Choroid plexus epithelial cell (primary cell): ENCODE data around the gene THBS2.

ENCODE experiments used
- DNase-seq: peaks from one replicate; pipeline ENCODE4 v3.0.0-alpha.2; 2010; ENCODE audit warnings: low read depth
- H3K4me3 ChIP-seq: 2 replicates; pipeline ENCODE4 v1.5.1; 2011; ENCODE audit warnings: low read depth, mild to moderate bottlenecking, control low read depth, low read length, moderate library complexity
- TF ChIP-seq, protein P1 (sequence below): conservative IDR thresholded peaks from 2 replicates; pipeline ENCODE4 v1.5.1; 2011; ENCODE audit warnings: low read depth, mild to moderate bottlenecking, control low read depth, inconsistent platforms, low read length, moderate library complexity

THBS2 gene

GRCh38 chr6:169243661-169244060 is 10.0 kb downstream of the THBS2 start:
- TF ChIP-seq, protein P1, sequence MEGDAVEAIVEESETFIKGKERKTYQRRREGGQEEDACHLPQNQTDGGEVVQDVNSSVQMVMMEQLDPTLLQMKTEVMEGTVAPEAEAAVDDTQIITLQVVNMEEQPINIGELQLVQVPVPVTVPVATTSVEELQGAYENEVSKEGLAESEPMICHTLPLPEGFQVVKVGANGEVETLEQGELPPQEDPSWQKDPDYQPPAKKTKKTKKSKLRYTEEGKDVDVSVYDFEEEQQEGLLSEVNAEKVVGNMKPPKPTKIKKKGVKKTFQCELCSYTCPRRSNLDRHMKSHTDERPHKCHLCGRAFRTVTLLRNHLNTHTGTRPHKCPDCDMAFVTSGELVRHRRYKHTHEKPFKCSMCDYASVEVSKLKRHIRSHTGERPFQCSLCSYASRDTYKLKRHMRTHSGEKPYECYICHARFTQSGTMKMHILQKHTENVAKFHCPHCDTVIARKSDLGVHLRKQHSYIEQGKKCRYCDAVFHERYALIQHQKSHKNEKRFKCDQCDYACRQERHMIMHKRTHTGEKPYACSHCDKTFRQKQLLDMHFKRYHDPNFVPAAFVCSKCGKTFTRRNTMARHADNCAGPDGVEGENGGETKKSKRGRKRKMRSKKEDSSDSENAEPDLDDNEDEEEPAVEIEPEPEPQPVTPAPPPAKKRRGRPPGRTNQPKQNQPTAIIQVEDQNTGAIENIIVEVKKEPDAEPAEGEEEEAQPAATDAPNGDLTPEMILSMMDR = no peak
- no peak for DNase-seq
- no peak overlapping the region for H3K4me3 ChIP-seq

DNA sequence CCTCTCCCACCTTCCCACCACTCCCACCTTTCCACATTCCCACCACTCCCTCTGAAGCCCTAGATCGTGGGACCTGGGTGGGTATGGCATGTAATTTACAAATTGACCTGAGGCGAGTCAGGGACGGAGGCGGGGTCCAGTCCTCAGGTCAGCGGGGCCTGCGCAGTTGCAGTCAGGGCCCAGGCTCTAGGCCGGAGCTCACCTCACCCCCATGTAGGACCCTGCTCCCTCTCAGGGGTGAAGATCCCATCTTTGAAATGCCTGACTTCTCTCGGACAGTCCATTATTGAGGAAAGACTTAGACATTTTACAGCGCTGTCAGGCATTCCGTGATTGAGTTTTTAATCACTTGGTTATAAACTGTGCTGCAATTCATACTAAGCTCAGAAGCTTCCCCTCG is 10.5 kb downstream of the THBS2 start:
- no peak overlapping the region for H3K4me3 ChIP-seq
- TF ChIP-seq, protein P1 = no peak
- no peak for DNase-seq

DNA sequence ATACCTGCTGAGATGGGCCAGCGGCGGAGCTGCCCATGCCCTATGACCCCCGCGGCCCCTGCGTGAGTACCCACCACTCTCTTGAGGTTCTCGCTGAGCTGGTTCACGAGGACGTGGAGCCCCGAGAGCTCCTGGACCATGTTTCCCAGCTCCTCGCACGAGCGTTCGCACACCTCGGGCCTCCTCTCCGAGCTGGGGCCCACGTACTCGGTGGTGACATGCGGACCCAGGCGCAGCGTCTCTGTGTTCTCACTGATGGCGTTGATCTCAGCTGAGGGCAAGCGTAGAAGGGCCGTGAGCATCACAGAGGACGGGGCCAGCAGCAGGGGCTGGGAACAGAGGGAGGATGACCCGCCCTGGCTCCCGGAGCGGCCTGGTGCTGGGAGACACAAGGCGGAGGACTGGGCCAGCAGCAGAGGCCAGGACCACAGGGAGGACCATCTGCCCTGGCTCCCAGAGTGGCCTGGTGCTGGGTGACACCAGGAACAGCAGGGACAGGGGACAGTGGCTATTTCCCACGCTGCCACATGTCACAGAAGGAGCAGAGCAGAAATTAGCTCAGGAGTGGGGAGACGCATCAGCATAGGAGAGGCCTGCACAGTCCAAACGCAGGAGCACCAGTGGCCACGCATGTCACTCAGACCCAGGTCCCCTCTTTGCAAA is 11.8 kb downstream of the THBS2 start:
- TF ChIP-seq, protein P1 = no peak
- no peak for DNase-seq
- H3K4me3 ChIP-seq = no peak overlapping the region

- TF ChIP-seq, protein P1 = no peak
- no peak overlapping the region for H3K4me3 ChIP-seq
- DNase-seq = no peak
These were observed 12.9 kb downstream of the THBS2 start for GRCh38 chr6:169240591-169241390.

DNA sequence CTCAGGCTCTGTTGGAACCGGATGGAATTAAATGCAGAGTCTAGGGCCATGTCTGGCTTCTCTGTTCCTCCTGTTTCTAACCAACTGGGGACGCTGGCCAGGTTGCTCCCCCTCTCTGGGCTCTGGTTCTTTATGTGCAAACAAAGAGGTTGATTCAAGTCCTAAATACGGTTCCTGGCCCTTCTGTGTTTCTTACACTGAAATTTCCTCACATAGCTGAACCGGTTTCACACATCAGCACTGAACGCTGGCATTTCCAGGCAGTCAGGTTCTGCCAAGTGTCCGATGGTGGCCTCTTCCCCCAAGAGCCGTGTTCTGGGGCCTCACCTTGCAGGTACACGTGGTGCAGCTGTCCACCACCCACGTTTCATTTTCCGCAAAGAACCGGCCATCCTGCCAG is 13.5 kb downstream of the THBS2 start:
- H3K4me3 ChIP-seq = no peak overlapping the region
- DNase-seq = no peak
- TF ChIP-seq, protein P1 = no peak

DNA sequence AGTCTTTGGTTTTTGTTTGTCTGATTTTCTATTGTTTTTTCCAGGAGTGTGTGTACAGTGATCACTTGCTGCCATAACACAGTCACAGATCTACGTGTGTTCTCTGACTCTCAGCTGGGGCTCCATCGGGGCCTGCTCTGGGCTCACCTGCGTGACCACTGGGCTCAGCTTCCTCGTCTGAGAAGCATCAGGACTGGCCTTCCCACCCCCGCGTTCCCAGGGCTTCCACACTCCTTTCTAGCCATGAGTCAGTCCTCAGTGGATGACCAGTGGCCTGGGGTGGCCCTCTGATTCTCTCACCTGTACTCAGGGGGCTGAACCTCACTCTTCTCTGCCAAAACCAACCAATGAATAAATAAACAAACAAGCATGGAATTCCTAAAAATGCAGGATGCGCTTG is 14.5 kb downstream of the THBS2 start:
- no peak for DNase-seq
- TF ChIP-seq, protein P1 = no peak
- H3K4me3 ChIP-seq = no peak overlapping the region

DNA sequence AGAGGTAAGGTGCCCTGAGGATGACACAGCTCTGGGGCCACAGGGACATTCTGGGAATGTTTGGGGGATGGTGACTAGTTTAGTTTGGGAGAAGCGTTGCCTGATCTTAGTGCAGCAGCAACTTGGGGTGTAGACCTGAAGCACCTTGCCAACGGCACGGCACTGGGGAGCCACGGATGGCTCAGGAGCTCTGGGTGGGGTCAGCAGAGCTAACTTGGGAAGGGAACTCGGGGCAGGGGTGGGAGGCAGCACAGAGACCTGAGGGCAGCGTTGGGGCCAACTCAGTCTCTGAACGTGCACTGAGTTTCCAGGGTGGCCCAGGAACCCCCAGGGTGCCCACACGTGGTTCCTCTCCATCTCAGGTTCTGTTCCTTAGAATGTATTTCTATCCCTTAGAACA is 14.9 kb downstream of the THBS2 start:
- no peak overlapping the region for H3K4me3 ChIP-seq
- TF ChIP-seq, protein P1 = no peak
- DNase-seq = no peak
